Fibroblast of the aortic adventitia (primary cell): ENCODE measurements around the gene TNPO2. TPM values are rescaled to one million over a fixed set of nuclear protein-coding genes. Genes with fewer than 3 reads are reported as not detected.

Source experiments
- DNase-seq: peaks from one replicate; pipeline ENCODE4 v3.0.0-alpha.2; 2010; ENCODE audit warnings: low read depth
- H3K4me3 ChIP-seq: 2 replicates; pipeline ENCODE4 v1.5.1; 2011; ENCODE audit warnings: low read depth, mild to moderate bottlenecking, control low read depth, low read length, moderate library complexity
- CTCF ChIP-seq: IDR thresholded peaks from 2 replicates; pipeline ENCODE4 v1.5.1; 2011; ENCODE audit warnings: mild to moderate bottlenecking, low read length, control low read depth, inconsistent platforms; ENCODE audit not compliant: insufficient read depth
- total RNA-seq: library from RNA; depleted of rRNA; stranded (reverse); fragments of >200 nt; gene quantifications from 2 replicates; pipeline ENCODE4 v1.2.3, GENCODE V29; 2012; ENCODE audit warnings: low replicate concordance

TNPO2 gene
- total RNA-seq, result 39.4 and 57.3 TPM in 2 replicates

- peak within 1 kb of the TSS; percentile 84 for H3K4me3 ChIP-seq
- peak; percentile 57 for DNase-seq
- TF ChIP-seq CTCF, result no peak
Measured at GRCh38 chr19:12723641-12724426, at the start of gene TNPO2. Gene TNPO2 (minus strand): TSS chr19:12723932. CDS start chr19:12720977, 2,955 bp downstream.

- peak; percentile 18 for DNase-seq
- no peak overlapping the region for H3K4me3 ChIP-seq
- TF ChIP-seq CTCF, result no peak
Measured at GRCh38 chr19:12772323-12772722, 48.6 kb upstream of the TNPO2 start.

GRCh38 chr19:12770922-12771321 is 47.2 kb upstream of the TNPO2 start:
- no peak overlapping the region for H3K4me3 ChIP-seq
- TF ChIP-seq CTCF, result no peak
- DNase-seq, result no peak

GRCh38 chr19:12769689-12770088 is 46.0 kb upstream of the TNPO2 start:
- no peak for TF ChIP-seq CTCF
- DNase-seq, result no peak
- no peak overlapping the region for H3K4me3 ChIP-seq

- TF ChIP-seq CTCF, result no peak
- no peak for DNase-seq
- no peak overlapping the region for H3K4me3 ChIP-seq
Measured at GRCh38 chr19:12767666-12768065, 43.9 kb upstream of the TNPO2 start.

- H3K4me3 ChIP-seq, result no peak overlapping the region
- DNase-seq, result no peak
- no peak for TF ChIP-seq CTCF
Measured at GRCh38 chr19:12767150-12767549, 43.4 kb upstream of the TNPO2 start.
